ENCODE measurements around the gene TECTA.
A peak's percentile ranks its signal among the peaks of the same experiment; 100 is the strongest.
"Not testable (repeated sequence)": the region's sequence is repeated elsewhere in the genome, so short reads cannot be mapped to it uniquely, and the experiment has no call there.

The TECTA gene

DNA sequence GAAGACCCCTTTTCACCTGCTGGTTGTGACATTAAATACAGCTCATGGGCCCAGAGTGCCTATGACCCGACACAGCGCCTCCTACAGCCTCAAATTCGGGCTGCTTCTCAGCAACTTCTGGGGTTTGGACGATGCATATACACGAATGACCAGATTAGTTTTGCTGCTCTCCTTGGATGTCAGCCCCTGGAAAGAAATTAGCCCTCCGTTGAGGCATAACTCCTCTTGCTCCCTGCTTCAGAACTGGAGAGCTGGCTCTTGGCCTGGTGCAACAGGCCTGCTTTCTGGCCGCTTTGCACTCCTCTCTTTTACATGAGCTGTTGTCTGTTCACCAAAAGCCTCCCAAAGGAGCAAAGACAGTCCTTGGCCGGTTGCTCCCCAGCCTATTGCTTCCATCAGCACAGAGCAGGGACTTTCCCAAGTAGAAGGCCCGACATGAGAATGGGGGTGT lies 3.3 kb downstream of the TECTA start:
- H3K27ac ChIP-seq (ENCODE audit: low read depth, low read length), result peak overlapping the region; percentile 20
- H3K36me3 ChIP-seq (ENCODE audit: control insufficient read depth, insufficient read depth, low read length), result no peaks in the 10 kb centered on the region
- no peaks in the 10 kb centered on the region for H3K4me1 ChIP-seq (ENCODE audit: control insufficient read depth, insufficient read depth, low read length)
- H3K27me3 ChIP-seq (ENCODE audit: control insufficient read depth, insufficient read depth, low read length), result no peaks in the 10 kb centered on the region
- H3K9ac ChIP-seq (ENCODE audit: low read length), result no peak overlapping the region
- H3K4me3 ChIP-seq (ENCODE audit: low read length), result no peak overlapping the region

DNA sequence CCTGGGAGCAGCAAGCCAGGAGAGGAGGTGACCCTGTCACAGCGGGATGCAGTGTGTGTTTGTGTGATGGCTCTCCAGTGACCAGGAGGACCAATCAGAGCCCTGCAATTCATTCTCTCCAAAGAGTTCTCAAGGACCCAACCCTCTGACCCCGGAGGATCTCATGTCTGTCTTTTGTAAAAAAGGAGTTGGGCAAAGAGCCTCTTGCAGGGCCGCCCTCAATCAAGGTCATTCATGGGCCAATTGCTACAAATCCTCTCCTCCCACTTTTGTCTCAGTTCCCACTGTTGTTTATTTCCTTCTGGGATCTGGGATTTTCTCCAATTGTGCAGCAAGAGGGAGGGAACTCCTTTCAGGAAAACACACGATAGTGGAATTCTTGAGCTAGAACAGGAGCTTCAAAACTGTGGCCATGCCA lies 4.0 kb downstream of the TECTA start:
- Histone ChIP-seq H3K36me3 (ENCODE audit: control insufficient read depth, insufficient read depth, low read length) (no peaks in the 10 kb centered on the region), H3K9ac (ENCODE audit: low read length) (no peak overlapping the region), H3K27me3 (ENCODE audit: control insufficient read depth, insufficient read depth, low read length) (no peaks in the 10 kb centered on the region), H3K4me3 (ENCODE audit: low read length) (no peak overlapping the region), H3K27ac (ENCODE audit: low read depth, low read length) (peak overlapping the region; percentile 20), H3K4me1 (ENCODE audit: control insufficient read depth, insufficient read depth, low read length) (no peaks in the 10 kb centered on the region)

DNA sequence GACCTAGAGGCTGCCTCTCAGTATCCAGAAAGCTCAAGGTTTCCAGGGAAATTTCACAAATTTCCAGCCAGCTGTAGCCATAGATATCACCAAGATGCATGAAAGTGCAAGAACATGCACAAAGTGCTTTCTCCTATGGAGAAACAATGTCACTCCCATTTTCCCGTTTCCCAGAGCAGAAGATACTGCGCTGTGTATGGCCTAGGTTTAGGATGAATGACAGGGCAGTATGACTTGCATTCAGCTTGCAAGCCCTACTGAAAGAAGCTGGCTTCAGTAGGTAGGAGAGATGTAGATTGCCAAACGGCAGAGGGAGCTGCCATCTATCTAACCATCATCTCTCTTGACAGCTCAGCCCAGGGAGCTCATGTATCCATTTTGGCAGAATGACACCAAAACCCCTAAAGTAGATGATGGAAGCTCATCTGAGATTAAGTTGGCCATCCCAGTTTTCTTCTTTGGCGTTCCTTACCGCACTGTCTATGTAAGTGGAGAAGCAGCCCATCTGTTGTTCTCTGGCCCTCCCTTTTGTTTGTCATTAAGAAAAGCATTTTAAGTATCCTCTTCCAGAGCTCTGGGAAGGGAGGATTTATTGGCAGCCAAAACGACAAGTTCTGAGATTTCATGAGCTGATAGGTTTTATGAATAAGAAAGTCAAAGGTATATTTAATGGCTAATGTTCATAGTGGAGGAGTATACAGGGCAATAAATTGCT lies 4.6 kb downstream of the TECTA start:
- Histone ChIP-seq H3K36me3 (ENCODE audit: control insufficient read depth, insufficient read depth, low read length) (no peaks in the 10 kb centered on the region), H3K4me3 (ENCODE audit: low read length) (no peak overlapping the region), H3K9ac (ENCODE audit: low read length) (no peak overlapping the region), H3K27ac (ENCODE audit: low read depth, low read length) (no peak overlapping the region), H3K27me3 (ENCODE audit: control insufficient read depth, insufficient read depth, low read length) (no peaks in the 10 kb centered on the region), H3K4me1 (ENCODE audit: control insufficient read depth, insufficient read depth, low read length) (no peaks in the 10 kb centered on the region)

DNA sequence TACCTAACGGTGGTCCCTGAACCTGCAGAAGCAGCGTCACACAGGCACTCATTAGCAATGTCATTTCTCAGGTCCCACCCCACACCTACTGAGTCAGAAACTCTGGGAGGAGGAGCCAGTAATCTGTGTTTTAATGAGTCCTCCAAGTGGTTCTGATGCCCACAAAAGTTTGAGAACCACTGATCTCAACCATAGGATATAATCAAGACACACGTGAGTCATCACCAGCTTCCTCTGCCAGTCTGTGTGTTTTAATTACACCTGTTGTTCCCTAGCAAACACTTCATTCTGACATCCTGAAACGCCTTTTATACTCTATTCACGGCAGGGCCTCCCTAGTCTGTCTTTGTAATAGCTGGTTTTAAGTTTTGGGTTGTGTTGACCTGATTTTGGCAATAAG lies 5.8 kb downstream of the TECTA start:
- no peaks in the 10 kb centered on the region for H3K4me1 ChIP-seq (ENCODE audit: control insufficient read depth, insufficient read depth, low read length)
- H3K36me3 ChIP-seq (ENCODE audit: control insufficient read depth, insufficient read depth, low read length), result no peaks in the 10 kb centered on the region
- no peak overlapping the region for H3K9ac ChIP-seq (ENCODE audit: low read length)
- H3K4me3 ChIP-seq (ENCODE audit: low read length), result no peak overlapping the region
- H3K27me3 ChIP-seq (ENCODE audit: control insufficient read depth, insufficient read depth, low read length), result no peaks in the 10 kb centered on the region
- H3K27ac ChIP-seq (ENCODE audit: low read depth, low read length), result no peak overlapping the region

DNA sequence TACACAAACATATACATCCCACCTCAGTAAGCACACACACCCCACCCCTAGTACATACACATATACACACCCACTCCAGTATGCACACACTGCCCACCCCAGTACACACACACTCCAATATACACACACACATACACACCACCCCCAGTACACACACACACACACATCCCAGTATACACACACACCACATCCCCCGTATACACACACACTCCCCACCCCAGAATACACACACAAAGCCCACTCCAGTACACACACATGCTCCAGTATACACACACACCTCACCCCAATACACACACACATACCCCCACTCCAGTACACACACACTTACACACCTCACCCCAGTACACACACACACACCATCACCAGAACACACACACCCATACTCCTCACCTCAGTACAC lies 7.4 kb downstream of the TECTA start:
- no peak overlapping the region for H3K27ac ChIP-seq (ENCODE audit: low read depth, low read length)
- H3K4me1 ChIP-seq (ENCODE audit: control insufficient read depth, insufficient read depth, low read length), result no peaks in the 10 kb centered on the region
- no peak overlapping the region for H3K9ac ChIP-seq (ENCODE audit: low read length)
- no peak overlapping the region for H3K4me3 ChIP-seq (ENCODE audit: low read length)
- H3K27me3 ChIP-seq (ENCODE audit: control insufficient read depth, insufficient read depth, low read length), result no peaks in the 10 kb centered on the region
- no peaks in the 10 kb centered on the region for H3K36me3 ChIP-seq (ENCODE audit: control insufficient read depth, insufficient read depth, low read length)

DNA sequence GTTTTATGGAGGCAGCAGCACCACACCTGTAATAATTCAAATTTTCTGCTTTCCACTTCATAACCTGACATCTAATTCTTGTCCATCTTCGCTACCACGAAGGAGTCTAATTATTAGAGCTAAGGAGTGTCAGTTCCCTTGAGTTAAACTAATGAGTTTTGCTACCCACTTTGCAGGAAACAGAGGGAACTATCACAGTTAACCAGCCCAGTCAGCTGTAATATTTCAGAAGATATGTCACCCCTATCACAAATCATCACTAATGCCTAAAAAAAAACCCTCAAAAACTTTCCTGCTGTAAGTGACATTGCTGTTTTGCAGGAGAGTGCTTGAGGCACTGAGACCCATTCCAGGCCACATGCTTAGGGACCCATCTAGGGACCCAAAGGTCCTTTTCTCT lies 8.4 kb downstream of the TECTA start:
- Histone ChIP-seq H3K4me3 (ENCODE audit: low read length) (no peak overlapping the region), H3K4me1 (ENCODE audit: control insufficient read depth, insufficient read depth, low read length) (no peaks in the 10 kb centered on the region), H3K27me3 (ENCODE audit: control insufficient read depth, insufficient read depth, low read length) (no peaks in the 10 kb centered on the region), H3K9ac (ENCODE audit: low read length) (no peak overlapping the region), H3K36me3 (ENCODE audit: control insufficient read depth, insufficient read depth, low read length) (no peaks in the 10 kb centered on the region), H3K27ac (ENCODE audit: low read depth, low read length) (no peak overlapping the region)

DNA sequence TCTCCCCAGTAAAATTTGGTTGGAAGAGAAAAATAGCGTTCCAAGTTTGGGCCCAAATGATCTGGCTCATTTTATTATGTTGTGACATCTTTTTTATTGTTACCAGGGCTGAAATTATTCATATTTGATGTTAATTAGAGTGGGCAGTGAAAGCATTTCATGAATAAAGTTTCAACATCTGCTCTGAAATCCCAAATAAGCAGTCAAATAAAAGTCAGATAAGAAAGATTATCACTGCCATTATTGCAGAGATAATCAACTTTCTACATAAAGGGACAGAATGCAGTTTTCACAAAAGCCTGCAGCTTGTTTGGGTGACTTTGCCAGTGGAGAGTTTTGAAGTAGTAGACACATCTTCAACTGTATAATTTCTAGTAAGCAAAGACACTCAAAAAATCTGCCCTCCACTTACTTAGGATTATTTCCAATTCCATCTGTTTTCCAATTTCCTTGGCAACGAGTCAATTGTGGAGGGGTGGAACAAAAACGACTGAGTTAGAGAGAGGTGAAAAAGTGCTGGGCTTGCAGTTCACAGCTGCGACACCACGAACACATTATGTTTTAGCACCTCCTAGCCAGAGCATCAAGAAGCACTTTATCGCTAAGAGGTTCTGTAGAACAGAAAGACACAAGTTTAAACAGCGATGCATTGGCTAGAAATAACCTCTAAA lies 9.0 kb downstream of the TECTA start:
- no peaks in the 10 kb centered on the region for H3K36me3 ChIP-seq (ENCODE audit: control insufficient read depth, insufficient read depth, low read length)
- H3K9ac ChIP-seq (ENCODE audit: low read length), result no peak overlapping the region
- no peaks in the 10 kb centered on the region for H3K4me1 ChIP-seq (ENCODE audit: control insufficient read depth, insufficient read depth, low read length)
- no peaks in the 10 kb centered on the region for H3K27me3 ChIP-seq (ENCODE audit: control insufficient read depth, insufficient read depth, low read length)
- no peak overlapping the region for H3K27ac ChIP-seq (ENCODE audit: low read depth, low read length)
- no peak overlapping the region for H3K4me3 ChIP-seq (ENCODE audit: low read length)

DNA sequence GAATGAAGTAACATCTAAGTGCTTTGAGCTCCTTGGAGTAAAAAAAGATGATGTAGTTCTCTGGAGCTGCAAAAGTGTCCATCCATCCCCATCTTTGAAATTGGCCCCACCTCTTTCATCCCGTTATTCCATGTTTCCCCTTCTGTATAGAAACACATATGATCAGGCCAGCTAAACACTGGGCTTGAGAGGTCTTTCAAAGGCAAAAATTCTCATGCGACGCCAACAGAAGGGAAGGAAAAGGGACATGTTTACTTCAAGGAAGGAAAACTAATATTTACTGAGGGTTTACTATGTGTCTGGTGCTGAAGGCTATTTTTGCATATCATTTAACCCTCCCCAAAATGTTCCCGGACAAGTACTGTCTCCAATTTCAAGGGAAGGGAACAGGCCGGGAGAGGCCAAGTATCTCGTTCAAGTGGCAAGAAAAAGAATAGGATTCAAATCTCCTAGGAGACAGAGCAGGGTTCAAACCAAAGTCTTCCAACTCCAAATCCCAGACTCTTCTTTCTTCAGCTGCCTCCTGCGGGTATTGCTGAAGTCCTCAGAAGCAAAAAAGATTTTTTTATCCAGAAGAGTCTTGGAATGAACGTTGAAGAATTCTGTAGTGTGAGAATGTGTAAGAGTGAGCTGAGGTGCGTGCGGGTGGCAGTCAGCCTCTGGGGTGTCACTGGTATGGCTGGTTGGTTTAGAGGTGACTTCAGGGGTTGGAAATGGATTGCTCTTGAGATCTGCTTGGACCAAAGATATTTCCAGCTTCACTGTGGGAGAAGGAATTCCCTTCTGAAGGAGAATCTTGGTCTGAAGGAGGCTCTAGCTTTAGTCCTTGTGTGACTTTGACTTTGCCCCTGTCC lies 10.1 kb downstream of the TECTA start:
- Histone ChIP-seq H3K36me3 (ENCODE audit: control insufficient read depth, insufficient read depth, low read length) (no peaks in the 10 kb centered on the region), H3K4me3 (ENCODE audit: low read length) (no peak overlapping the region), H3K9ac (ENCODE audit: low read length) (no peak overlapping the region), H3K27me3 (ENCODE audit: control insufficient read depth, insufficient read depth, low read length) (no peaks in the 10 kb centered on the region), H3K4me1 (ENCODE audit: control insufficient read depth, insufficient read depth, low read length) (no peaks in the 10 kb centered on the region), H3K27ac (ENCODE audit: low read depth, low read length) (no peak overlapping the region)

DNA sequence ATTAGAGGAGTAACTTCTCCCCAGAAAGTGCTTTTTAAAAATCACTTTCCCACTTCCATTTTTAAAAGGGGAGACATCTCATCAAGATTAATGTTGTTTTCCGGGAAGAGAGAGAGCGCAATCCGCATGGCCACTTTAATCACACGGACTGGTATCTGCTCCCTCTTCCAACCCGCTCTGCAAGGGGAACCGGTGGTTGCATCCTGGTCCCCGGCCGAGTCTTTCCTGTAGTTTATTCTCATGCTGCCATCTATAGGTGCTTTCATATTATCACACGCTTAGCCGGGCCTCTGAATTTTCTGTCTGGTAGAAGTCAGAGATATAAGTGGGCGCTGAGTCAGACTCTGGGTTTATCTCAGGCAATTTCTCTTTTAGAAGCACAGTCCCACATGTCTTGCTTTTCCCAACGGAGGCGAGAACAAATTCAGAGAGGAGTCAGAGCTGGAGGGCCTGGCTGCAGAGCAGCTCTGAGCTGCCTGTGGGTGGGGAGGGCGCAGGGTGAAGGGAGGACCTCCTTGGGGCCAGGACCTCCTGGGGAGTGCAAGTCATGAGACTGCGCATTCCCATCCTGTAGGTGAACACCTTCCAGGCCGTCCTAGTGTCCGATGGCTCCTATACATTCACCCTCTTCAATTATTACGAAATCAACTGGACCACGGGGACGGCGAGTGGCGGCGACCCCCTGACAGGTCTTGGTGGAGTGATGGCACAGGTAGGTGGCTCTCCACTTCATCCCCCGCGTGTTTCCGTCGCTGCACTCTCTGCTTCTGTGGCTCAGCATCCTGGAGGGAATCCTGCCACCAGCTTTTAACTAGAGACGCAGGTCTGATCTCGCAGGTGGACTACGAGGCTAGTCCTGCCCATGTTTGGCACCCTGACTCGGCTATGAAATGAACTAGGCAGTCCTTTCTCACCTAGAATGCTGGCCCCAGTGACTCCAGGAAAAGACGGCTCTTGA lies 11.7 kb downstream of the TECTA start:
- no peak overlapping the region for H3K9ac ChIP-seq (ENCODE audit: low read length)
- H3K36me3 ChIP-seq (ENCODE audit: control insufficient read depth, insufficient read depth, low read length), result no peaks in the 10 kb centered on the region
- H3K27ac ChIP-seq (ENCODE audit: low read depth, low read length), result no peak overlapping the region

DNA sequence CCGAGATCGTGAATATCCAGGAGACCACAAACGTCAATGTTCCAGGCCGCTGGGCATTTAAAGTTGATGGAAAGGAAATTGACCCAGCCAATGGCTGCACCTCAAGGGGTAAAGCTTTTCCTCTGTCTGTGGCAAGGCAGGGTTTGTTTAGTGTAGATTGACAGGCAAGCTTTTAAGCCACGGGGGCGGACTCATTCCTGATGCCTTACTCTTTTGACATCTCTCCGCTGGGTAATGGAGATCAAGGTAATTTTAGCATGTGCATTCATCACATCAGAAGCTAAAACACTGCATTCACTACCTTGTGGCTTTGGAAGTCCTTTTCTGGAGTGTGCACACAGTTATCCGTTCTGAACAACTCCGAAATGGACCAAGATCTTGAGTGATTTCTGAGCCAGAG lies 12.6 kb downstream of the TECTA start:
- Histone ChIP-seq H3K9ac (ENCODE audit: low read length) (no peak overlapping the region), H3K27ac (ENCODE audit: low read depth, low read length) (no peak overlapping the region), H3K4me3 (ENCODE audit: low read length) (no peak overlapping the region), H3K4me1 (ENCODE audit: control insufficient read depth, insufficient read depth, low read length) (no peaks in the 10 kb centered on the region), H3K36me3 (ENCODE audit: control insufficient read depth, insufficient read depth, low read length) (no peaks in the 10 kb centered on the region), H3K27me3 (ENCODE audit: control insufficient read depth, insufficient read depth, low read length) (no peaks in the 10 kb centered on the region)

More for the DNA sequence above, 11.7 kb downstream of the TECTA start:
- Histone ChIP-seq H3K4me3 (ENCODE audit: low read length) (no peak overlapping the region), H3K4me1 (ENCODE audit: control insufficient read depth, insufficient read depth, low read length) (no peaks in the 10 kb centered on the region), H3K27me3 (ENCODE audit: control insufficient read depth, insufficient read depth, low read length) (no peaks in the 10 kb centered on the region)

DNA sequence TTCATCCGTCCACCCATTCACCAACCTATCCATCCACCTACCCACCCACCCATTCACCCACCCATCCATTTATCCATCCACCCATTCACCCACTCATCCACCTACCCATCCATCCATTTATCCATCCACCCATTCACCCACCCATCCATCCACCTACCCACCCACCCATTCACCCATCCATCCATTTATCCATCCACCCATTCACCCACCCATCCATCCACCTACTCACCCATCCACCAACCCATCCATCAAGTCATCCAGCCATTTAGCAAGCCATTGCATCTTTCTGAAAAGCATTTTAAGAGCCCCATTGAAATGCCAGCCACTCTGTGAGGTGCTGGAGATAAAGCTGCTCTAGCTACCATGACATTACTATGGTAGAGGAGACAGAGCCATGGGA lies 14.0 kb downstream of the TECTA start:
- not testable (repeated sequence) for H3K9ac ChIP-seq (ENCODE audit: low read length); H3K4me3 ChIP-seq (ENCODE audit: low read length); H3K4me1 ChIP-seq (ENCODE audit: control insufficient read depth, insufficient read depth, low read length); H3K36me3 ChIP-seq (ENCODE audit: control insufficient read depth, insufficient read depth, low read length); H3K27ac ChIP-seq (ENCODE audit: low read depth, low read length); H3K27me3 ChIP-seq (ENCODE audit: control insufficient read depth, insufficient read depth, low read length)

DNA sequence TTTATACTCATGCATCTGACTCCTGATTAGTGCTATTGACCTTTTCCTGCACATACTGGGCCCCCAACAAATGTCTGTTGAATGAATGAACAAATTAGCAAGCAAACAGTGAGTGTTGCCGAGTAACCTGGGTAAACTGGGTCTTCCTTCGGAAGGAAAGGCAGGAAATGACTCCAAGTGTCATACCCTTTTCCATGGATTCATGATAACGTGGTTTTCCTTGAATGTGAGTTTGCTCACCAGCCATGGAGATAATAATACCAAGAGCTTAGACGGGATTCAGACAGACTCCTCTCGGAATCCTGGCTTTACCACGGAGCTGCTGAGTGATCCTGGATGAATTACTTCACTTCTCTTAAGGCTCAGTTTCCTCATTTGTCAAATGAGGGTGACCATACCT lies 16.7 kb downstream of the TECTA start:
- Histone ChIP-seq H3K36me3 (ENCODE audit: control insufficient read depth, insufficient read depth, low read length) (no peaks in the 10 kb centered on the region), H3K4me1 (ENCODE audit: control insufficient read depth, insufficient read depth, low read length) (no peaks in the 10 kb centered on the region), H3K4me3 (ENCODE audit: low read length) (no peak overlapping the region), H3K9ac (ENCODE audit: low read length) (no peak overlapping the region), H3K27ac (ENCODE audit: low read depth, low read length) (no peak overlapping the region), H3K27me3 (ENCODE audit: control insufficient read depth, insufficient read depth, low read length) (no peaks in the 10 kb centered on the region)
